ENCODE results near the gene AACS. TPM values are rescaled to one million over a fixed set of nuclear protein-coding genes. Genes with fewer than 3 reads are reported as not detected.
A peak's percentile ranks its signal among the peaks of the same experiment; 100 is the strongest.

Gene AACS
- total and polyA plus RNA-seq, 10 of the 15 experiments (the other 5 are each of a cell fraction or from before 2014, with no cell fraction given): 10.1 to 34.0 (median 21.1) TPM

DNA sequence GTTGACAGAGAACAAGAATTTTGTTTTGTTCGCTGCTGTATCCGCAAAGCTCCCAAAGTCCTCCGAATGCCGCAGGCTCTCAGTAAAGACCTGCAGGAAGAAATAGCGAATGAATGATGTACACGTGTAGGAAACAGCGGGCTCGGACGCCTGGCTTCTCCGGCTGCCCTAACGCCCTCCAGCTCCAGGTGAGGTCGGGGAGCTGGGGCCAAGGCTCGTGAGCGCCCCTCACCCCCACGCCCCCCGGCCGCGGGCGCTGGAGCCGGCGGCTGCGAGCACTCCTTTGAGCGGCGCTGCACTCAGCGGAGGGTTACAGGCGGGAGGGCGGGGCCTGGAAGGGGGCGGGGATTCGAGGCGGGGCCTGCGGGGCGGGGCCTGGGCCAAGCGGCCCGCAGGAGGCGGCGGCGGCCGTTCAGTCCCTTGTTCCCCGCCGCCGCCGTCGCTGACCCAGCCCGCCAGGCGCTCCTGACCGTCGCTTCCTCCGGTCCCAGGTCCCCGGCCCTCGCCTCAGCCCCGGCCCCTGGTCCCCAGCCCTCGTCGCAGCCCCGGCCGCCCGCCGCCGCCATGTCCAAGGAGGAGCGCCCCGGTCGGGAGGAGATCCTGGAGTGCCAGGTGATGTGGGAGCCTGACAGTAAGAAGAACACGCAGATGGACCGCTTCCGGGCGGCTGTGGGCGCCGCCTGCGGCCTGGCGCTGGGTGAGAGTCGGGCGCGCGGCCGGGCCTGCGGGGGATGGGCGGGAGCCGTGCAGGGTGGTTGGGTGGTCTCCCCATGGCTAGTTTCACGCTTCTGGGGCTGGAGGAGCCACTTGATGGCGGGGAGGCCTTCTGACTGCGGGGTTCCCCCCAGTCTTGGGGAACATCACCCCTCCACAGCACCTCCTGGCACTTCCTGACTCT, at the start of gene AACS (continued):
- TF ChIP-seq, protein P1, sequence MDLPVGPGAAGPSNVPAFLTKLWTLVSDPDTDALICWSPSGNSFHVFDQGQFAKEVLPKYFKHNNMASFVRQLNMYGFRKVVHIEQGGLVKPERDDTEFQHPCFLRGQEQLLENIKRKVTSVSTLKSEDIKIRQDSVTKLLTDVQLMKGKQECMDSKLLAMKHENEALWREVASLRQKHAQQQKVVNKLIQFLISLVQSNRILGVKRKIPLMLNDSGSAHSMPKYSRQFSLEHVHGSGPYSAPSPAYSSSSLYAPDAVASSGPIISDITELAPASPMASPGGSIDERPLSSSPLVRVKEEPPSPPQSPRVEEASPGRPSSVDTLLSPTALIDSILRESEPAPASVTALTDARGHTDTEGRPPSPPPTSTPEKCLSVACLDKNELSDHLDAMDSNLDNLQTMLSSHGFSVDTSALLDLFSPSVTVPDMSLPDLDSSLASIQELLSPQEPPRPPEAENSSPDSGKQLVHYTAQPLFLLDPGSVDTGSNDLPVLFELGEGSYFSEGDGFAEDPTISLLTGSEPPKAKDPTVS (IDR thresholded peaks at IDR 0.05; ENCODE audit: low read depth, low read length): no peak
- TF ChIP-seq TBL1XR1 (IDR thresholded peaks at IDR 0.05; ENCODE audit: low read depth, low read length): no peak
- no peak for TF ChIP-seq MYC (IDR thresholded peaks at IDR 0.05; ENCODE audit: insufficient read depth, insufficient read length, insufficient replicate concordance, low read length, severe bottlenecking)
- TF ChIP-seq, protein P2, sequence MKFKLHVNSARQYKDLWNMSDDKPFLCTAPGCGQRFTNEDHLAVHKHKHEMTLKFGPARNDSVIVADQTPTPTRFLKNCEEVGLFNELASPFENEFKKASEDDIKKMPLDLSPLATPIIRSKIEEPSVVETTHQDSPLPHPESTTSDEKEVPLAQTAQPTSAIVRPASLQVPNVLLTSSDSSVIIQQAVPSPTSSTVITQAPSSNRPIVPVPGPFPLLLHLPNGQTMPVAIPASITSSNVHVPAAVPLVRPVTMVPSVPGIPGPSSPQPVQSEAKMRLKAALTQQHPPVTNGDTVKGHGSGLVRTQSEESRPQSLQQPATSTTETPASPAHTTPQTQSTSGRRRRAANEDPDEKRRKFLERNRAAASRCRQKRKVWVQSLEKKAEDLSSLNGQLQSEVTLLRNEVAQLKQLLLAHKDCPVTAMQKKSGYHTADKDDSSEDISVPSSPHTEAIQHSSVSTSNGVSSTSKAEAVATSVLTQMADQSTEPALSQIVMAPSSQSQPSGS (IDR thresholded peaks at IDR 0.05; ENCODE audit: low read length): no peak
- TF ChIP-seq, protein P3, sequence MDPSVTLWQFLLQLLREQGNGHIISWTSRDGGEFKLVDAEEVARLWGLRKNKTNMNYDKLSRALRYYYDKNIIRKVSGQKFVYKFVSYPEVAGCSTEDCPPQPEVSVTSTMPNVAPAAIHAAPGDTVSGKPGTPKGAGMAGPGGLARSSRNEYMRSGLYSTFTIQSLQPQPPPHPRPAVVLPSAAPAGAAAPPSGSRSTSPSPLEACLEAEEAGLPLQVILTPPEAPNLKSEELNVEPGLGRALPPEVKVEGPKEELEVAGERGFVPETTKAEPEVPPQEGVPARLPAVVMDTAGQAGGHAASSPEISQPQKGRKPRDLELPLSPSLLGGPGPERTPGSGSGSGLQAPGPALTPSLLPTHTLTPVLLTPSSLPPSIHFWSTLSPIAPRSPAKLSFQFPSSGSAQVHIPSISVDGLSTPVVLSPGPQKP (IDR thresholded peaks at IDR 0.05; ENCODE audit: low read depth, low read length): no peak
- TF ChIP-seq KLF5 (IDR thresholded peaks at IDR 0.05; ENCODE audit: partially characterized antibody): no peak
- no peak for TF ChIP-seq CEBPB (IDR thresholded peaks at IDR 0.05; ENCODE audit: borderline replicate concordance in 1 of 2, low read depth in 2 of 2, low read length in 2 of 2)
- TF ChIP-seq RAD51 (IDR thresholded peaks at IDR 0.05): no peak
- TF ChIP-seq SPI1 (IDR thresholded peaks at IDR 0.05; ENCODE audit: borderline replicate concordance, insufficient read depth, low read depth, low read length): no peak
- no peak for TF ChIP-seq NRF1 (conservative IDR thresholded peaks at IDR 0.05; ENCODE audit: low read depth, low read length)
- no peak for TF ChIP-seq RBBP5 (conservative IDR thresholded peaks at IDR 0.05)
- TF ChIP-seq HDAC2 (IDR thresholded peaks at IDR 0.05): no peak
- TF ChIP-seq CHD4 (IDR thresholded peaks at IDR 0.05): no peak
- TF ChIP-seq, protein P4, sequence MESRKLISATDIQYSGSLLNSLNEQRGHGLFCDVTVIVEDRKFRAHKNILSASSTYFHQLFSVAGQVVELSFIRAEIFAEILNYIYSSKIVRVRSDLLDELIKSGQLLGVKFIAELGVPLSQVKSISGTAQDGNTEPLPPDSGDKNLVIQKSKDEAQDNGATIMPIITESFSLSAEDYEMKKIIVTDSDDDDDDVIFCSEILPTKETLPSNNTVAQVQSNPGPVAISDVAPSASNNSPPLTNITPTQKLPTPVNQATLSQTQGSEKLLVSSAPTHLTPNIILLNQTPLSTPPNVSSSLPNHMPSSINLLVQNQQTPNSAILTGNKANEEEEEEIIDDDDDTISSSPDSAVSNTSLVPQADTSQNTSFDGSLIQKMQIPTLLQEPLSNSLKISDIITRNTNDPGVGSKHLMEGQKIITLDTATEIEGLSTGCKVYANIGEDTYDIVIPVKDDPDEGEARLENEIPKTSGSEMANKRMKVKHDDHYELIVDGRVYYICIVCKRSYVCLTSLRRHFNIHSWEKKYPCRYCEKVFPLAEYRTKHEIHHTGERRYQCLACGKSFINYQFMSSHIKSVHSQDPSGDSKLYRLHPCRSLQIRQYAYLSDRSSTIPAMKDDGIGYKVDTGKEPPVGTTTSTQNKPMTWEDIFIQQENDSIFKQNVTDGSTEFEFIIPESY (IDR thresholded peaks at IDR 0.05): no peak
- no peak for TF ChIP-seq SP1 (IDR thresholded peaks at IDR 0.05; ENCODE audit: low read depth, low read length)
- TF ChIP-seq, protein P5, sequence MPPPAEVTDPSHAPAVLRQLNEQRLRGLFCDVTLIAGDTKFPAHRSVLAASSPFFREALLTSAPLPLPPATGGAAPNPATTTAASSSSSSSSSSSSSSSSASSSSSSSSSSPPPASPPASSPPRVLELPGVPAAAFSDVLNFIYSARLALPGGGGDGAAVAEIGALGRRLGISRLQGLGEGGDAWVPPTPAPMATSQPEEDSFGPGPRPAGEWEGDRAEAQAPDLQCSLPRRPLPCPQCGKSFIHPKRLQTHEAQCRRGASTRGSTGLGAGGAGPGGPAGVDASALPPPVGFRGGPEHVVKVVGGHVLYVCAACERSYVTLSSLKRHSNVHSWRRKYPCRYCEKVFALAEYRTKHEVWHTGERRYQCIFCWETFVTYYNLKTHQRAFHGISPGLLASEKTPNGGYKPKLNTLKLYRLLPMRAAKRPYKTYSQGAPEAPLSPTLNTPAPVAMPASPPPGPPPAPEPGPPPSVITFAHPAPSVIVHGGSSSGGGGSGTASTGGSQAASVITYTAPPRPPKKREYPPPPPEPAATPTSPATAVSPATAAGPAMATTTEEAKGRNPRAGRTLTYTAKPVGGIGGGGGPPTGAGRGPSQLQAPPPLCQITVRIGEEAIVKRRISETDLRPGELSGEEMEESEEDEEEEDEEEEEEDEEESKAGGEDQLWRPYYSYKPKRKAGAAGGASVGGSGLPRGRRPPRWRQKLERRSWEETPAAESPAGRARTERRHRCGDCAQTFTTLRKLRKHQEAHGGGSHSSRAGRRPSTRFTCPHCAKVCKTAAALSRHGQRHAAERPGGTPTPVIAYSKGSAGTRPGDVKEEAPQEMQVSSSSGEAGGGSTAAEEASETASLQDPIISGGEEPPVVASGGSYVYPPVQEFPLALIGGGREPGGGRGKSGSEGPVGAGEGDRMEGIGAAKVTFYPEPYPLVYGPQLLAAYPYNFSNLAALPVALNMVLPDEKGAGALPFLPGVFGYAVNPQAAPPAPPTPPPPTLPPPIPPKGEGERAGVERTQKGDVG (CRISPR knock-in tag; IDR thresholded peaks at IDR 0.05): no peak
- TF ChIP-seq BMI1 (IDR thresholded peaks at IDR 0.05; ENCODE audit: borderline replicate concordance): no peak
- no peak for TF ChIP-seq WRNIP1 (IDR thresholded peaks at IDR 0.05; ENCODE audit: borderline replicate concordance, low read depth, low read length)
- peak; percentile 50; the same call in 1 of the 2 replicates for TF ChIP-seq POLR2AphosphoS5 (IDR thresholded peaks at IDR 0.05; ENCODE audit: low read length)
- peak; percentile 93 for TF ChIP-seq ZNF24 (IDR thresholded peaks at IDR 0.05)
- peak; percentile 56; the same call in 1 of the 2 replicates for TF ChIP-seq GATAD2B (conservative IDR thresholded peaks at IDR 0.05; ENCODE audit: low read depth)
